ENCODE results near the gene ETV1. TPM values are rescaled to one million over a fixed set of nuclear protein-coding genes. Genes with fewer than 3 reads are reported as not detected.

ETV1 gene
- total and polyA plus RNA-seq, 9 donors: 0.60 to 6.3 (median 2.3) TPM

DNA sequence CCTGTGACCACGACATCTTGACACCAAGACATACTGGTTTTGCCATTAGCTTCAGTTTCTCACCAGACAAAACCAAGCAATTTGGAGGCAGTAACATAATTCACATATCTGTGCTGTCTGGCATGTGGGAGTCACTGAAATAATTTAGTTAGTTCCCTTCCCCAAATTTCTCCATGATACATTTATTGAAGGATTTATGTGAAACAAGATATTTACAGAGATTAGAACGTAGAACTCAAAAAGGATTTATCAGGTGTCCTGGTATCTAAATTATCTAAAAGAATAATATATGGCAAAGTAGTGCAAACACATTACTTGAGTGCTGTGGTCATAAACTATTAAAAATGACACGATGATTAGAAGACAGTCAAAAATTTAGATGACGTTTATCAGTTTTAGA is 98.7 kb downstream of the ETV1 start:
- Histone ChIP-seq H3K4me1 (ENCODE audit: insufficient read depth) (no peaks in the 10 kb centered on the region), H3K36me3 (no peaks in the 10 kb centered on the region), H3K4me3 (no peak overlapping the region), H3K27me3 (no peaks in the 10 kb centered on the region), H3K9me3 (no peaks in the 10 kb centered on the region), H3K27ac (no peak overlapping the region)
- DNase-seq: no peak
- intact Hi-C loops (cut with DNase I): no loop called here
- no peak for TF ChIP-seq EP300 (IDR thresholded peaks at IDR 0.05)
- TF ChIP-seq POLR2A (IDR thresholded peaks at IDR 0.05): no peak
- TF ChIP-seq, protein P1, sequence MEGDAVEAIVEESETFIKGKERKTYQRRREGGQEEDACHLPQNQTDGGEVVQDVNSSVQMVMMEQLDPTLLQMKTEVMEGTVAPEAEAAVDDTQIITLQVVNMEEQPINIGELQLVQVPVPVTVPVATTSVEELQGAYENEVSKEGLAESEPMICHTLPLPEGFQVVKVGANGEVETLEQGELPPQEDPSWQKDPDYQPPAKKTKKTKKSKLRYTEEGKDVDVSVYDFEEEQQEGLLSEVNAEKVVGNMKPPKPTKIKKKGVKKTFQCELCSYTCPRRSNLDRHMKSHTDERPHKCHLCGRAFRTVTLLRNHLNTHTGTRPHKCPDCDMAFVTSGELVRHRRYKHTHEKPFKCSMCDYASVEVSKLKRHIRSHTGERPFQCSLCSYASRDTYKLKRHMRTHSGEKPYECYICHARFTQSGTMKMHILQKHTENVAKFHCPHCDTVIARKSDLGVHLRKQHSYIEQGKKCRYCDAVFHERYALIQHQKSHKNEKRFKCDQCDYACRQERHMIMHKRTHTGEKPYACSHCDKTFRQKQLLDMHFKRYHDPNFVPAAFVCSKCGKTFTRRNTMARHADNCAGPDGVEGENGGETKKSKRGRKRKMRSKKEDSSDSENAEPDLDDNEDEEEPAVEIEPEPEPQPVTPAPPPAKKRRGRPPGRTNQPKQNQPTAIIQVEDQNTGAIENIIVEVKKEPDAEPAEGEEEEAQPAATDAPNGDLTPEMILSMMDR (IDR thresholded peaks at IDR 0.05): no peak
- 43 to 48% (median 47%) methylated on average over 4 of the region's 4 CpGs for WGBS, 3 donors

- no peak for DNase-seq
- H3K4me3 ChIP-seq: no peak overlapping the region
- H3K36me3 ChIP-seq: no peaks in the 10 kb centered on the region
- no peak overlapping the region for H3K27ac ChIP-seq
- no peaks in the 10 kb centered on the region for H3K9me3 ChIP-seq
- TF ChIP-seq EP300 (IDR thresholded peaks at IDR 0.05) (no peak), POLR2A (IDR thresholded peaks at IDR 0.05) (no peak)
- TF ChIP-seq, protein P1 (IDR thresholded peaks at IDR 0.05): no peak
- 68 to 72% (median 68%) methylated on average over 2 of the region's 2 CpGs for WGBS, 3 donors
- H3K4me1 ChIP-seq (ENCODE audit: insufficient read depth): no peaks in the 10 kb centered on the region
- no peaks in the 10 kb centered on the region for H3K27me3 ChIP-seq
- intact Hi-C loops (cut with DNase I): no loop called here
Measured at GRCh38 chr7:13886356-13886755, 103.1 kb downstream of the ETV1 start.

DNA sequence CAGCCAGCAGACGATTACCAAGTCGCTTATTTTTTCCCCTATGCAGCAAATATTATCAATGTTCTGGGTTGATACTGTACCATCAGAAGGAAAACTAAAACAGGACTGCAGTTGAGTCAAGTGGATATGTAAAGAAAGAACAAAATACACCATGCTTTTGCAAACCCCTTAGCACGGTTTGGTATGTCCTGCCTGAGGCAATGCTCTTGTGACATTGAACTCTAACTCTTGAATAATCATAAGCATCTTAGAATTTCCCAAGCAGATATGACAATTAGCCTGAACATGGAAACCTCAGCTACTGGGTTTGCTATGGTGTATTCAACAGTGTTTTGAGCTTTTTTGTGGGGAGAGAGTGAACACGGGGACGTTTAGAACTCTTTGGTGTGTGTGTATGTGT is 107.4 kb downstream of the ETV1 start:
- no peaks in the 10 kb centered on the region for H3K27me3 ChIP-seq
- DNase-seq: no peak
- intact Hi-C loops (cut with DNase I): no loop called here
- H3K36me3 ChIP-seq: no peaks in the 10 kb centered on the region
- no peaks in the 10 kb centered on the region for H3K4me1 ChIP-seq (ENCODE audit: insufficient read depth)
- H3K9me3 ChIP-seq: no peaks in the 10 kb centered on the region
- WGBS, 3 donors: 80 to 89% (median 87%) methylated on average over 5 of the region's 5 CpGs
- H3K27ac ChIP-seq: no peak overlapping the region
- TF ChIP-seq, protein P1 (IDR thresholded peaks at IDR 0.05): no peak
- no peak for TF ChIP-seq EP300 (IDR thresholded peaks at IDR 0.05)
- no peak for TF ChIP-seq POLR2A (IDR thresholded peaks at IDR 0.05)
- no peak overlapping the region for H3K4me3 ChIP-seq

DNA sequence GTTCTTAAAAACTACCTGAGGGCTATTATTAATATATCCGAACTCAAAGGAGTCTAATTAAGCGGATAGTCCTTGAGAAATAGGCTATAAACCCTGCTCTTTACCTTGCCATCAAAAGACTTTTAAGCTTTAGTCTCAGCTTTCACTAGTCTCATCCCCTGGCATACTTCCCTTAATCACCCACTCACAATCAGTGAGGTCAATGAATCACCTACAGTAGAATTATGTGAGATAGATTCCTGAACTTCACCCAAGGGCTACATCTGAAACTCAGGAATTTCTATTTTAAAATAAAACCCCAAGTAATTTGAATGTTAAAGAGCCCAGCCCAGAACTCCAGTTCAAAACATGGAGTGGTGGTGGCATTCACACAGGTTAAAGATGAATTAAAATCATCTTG is 108.7 kb downstream of the ETV1 start:
- intact Hi-C loops (cut with DNase I): no loop called here
- Histone ChIP-seq H3K4me3 (no peak overlapping the region), H3K4me1 (ENCODE audit: insufficient read depth) (no peaks in the 10 kb centered on the region), H3K27ac (no peak overlapping the region), H3K36me3 (no peaks in the 10 kb centered on the region), H3K27me3 (no peaks in the 10 kb centered on the region), H3K9me3 (no peaks in the 10 kb centered on the region)
- TF ChIP-seq EP300 (IDR thresholded peaks at IDR 0.05) (no peak), POLR2A (IDR thresholded peaks at IDR 0.05) (no peak)
- TF ChIP-seq, protein P1 (IDR thresholded peaks at IDR 0.05): no peak
- no peak for DNase-seq
- WGBS, 3 donors: 80 to 84% (median 83%) methylated on average over 2 of the region's 2 CpGs
